DMS114 treated with DMSO at 0.1 percent for 48 hours (cell line): ENCODE results near the gene DHX32.

ENCODE experiments used
- DNase-seq: peaks from one replicate; lab custom pipeline; 2025; ENCODE audit not compliant: unreplicated experiment; lab: John Stamatoyannopoulos, UW

The DHX32 gene

GRCh38 chr10:125850766-125851731 is 30.0 kb downstream of the DHX32 start:
- DNase-seq, result no peak

GRCh38 chr10:125849448-125849847 is 31.6 kb downstream of the DHX32 start:
- no peak for DNase-seq

- DNase-seq, result no peak
These were observed 32.2 kb downstream of the DHX32 start for GRCh38 chr10:125848857-125849256.

- no peak for DNase-seq
These were observed 32.7 kb downstream of the DHX32 start for GRCh38 chr10:125848371-125848770.

GRCh38 chr10:125846894-125847293 is 34.2 kb downstream of the DHX32 start:
- no peak for DNase-seq

GRCh38 chr10:125845617-125846016 is 35.5 kb downstream of the DHX32 start:
- no peak for DNase-seq

GRCh38 chr10:125844751-125845221 is 36.3 kb downstream of the DHX32 start:
- DNase-seq, result no peak

- no peak for DNase-seq
These were observed 37.3 kb downstream of the DHX32 start for GRCh38 chr10:125843603-125844329.

GRCh38 chr10:125840955-125841354 is 40.1 kb downstream of the DHX32 start:
- DNase-seq, result no peak

GRCh38 chr10:125840406-125840805 is 40.7 kb downstream of the DHX32 start:
- DNase-seq, result no peak

- DNase-seq, result no peak
These were observed 42.1 kb downstream of the DHX32 start for GRCh38 chr10:125838802-125839575.

- DNase-seq, result no peak
These were observed 44.3 kb downstream of the DHX32 start for GRCh38 chr10:125836746-125837145.

GRCh38 chr10:125828311-125828710 is 52.8 kb downstream of the DHX32 start:
- no peak for DNase-seq

- DNase-seq, result no peak
These were observed 54.0 kb downstream of the DHX32 start for GRCh38 chr10:125827133-125827532.

GRCh38 chr10:125824736-125825135 is 56.4 kb downstream of the DHX32 start:
- DNase-seq, result no peak

GRCh38 chr10:125823663-125824251 is 57.3 kb downstream of the DHX32 start:
- no peak for DNase-seq

- peak; percentile 84 for DNase-seq
These were observed 58.0 kb downstream of the DHX32 start, which contains the start of the genes BCCIP and UROS for GRCh38 chr10:125822878-125823662. TSS of gene BCCIP (plus strand) at chr10:125823546. CDS start at chr10:125823558, 12 bp downstream. TSS of gene UROS (minus strand) at chr10:125823258. CDS start at chr10:125816499, 6,759 bp downstream.

GRCh38 chr10:125820701-125821100 is 60.4 kb downstream of the DHX32 start:
- no peak for DNase-seq

GRCh38 chr10:125817337-125817946 is 63.6 kb downstream of the DHX32 start:
- no peak for DNase-seq
